ENCODE results near the gene PARP8.
"Not testable (repeated sequence)": the region's sequence is repeated elsewhere in the genome, so short reads cannot be mapped to it uniquely, and the experiment has no call there.

Gene PARP8

DNA sequence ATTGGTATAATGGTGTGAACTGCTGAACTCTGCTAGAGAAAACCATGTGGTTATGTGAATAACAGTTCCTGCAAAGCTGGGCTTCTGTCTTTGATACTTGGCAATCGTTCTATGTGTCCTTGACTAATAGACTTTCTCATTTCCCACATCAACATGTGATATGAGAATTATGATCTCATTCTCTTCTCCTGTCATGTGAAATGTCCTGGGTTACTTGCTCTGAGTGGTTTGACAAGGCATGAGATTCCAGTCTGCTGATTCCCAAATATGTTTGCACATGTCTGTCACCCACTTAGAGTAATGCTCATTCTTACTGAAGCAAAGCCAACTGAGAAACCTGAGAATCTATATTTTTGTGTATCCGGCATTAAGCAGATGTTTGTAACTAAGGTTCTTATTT lies 141.2 kb downstream of the PARP8 start:
- no peak overlapping the region for H3K27ac ChIP-seq
- TF ChIP-seq, protein P1, sequence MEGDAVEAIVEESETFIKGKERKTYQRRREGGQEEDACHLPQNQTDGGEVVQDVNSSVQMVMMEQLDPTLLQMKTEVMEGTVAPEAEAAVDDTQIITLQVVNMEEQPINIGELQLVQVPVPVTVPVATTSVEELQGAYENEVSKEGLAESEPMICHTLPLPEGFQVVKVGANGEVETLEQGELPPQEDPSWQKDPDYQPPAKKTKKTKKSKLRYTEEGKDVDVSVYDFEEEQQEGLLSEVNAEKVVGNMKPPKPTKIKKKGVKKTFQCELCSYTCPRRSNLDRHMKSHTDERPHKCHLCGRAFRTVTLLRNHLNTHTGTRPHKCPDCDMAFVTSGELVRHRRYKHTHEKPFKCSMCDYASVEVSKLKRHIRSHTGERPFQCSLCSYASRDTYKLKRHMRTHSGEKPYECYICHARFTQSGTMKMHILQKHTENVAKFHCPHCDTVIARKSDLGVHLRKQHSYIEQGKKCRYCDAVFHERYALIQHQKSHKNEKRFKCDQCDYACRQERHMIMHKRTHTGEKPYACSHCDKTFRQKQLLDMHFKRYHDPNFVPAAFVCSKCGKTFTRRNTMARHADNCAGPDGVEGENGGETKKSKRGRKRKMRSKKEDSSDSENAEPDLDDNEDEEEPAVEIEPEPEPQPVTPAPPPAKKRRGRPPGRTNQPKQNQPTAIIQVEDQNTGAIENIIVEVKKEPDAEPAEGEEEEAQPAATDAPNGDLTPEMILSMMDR (conservative IDR thresholded peaks at IDR 0.05): no peak
- no peak for TF ChIP-seq ZFX (IDR thresholded peaks at IDR 0.05)

DNA sequence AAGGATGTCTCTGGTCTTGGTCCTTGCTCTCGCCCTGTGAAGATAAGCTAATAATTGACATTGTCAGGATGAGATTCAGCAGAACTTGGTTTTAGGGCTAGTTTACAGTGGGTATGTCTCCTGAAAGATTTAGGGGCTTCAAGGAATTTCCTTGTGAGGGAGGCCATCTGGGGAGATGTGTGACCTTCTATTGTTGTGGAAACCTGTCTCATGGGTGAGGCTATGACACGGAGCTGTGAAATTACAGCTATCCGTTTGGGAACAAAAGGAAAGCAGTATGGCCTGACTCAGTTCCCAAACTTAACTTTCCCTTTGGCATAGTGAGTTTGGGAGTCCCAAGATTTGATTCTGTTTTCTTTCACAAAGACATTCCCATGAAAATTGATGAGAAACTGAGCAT lies 142.0 kb downstream of the PARP8 start:
- H3K27ac ChIP-seq: no peak overlapping the region
- no peak for TF ChIP-seq ZFX (IDR thresholded peaks at IDR 0.05)
- TF ChIP-seq, protein P1 (conservative IDR thresholded peaks at IDR 0.05): no peak

DNA sequence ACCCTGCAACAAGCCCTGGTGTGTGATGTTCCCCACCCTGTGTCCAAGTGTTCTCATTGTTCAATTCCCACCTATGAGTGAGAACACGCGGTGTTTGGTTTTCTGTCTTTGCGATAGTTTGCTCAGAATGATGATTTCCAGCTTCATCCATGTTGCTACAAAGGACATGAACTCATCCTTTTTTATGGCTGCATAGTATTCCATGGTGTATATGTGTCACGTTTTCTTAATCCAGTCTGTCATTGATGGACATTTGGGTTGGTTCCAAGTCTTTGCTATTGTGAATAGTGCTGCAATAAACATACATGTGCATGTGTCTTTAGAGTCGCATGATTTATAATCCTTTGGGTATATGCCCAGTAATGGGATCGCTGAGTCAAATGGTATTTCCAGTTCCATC lies 145.3 kb downstream of the PARP8 start:
- H3K27ac ChIP-seq: not testable (repeated sequence)

DNA sequence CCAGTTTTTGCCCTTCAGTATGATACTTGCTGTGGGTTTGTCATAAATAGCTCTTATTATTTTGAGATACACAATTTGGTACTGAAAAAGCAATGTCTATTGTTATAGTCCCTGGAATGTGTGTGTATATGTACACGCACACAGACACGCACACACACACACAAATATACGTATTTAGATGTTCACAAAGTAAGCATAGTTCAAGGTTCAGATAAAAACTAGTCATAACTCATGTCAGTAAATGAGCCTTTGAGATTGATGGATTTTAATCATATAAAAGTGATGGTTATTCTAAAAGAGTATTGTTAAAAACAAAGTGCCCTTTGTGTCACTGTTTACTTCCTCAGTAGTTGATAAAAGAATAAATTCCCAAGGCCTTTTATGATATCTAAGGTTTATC lies 147.3 kb downstream of the PARP8 start:
- TF ChIP-seq, protein P1 (conservative IDR thresholded peaks at IDR 0.05): no peak
- no peak for TF ChIP-seq ZFX (IDR thresholded peaks at IDR 0.05)
- no peak overlapping the region for H3K27ac ChIP-seq

DNA sequence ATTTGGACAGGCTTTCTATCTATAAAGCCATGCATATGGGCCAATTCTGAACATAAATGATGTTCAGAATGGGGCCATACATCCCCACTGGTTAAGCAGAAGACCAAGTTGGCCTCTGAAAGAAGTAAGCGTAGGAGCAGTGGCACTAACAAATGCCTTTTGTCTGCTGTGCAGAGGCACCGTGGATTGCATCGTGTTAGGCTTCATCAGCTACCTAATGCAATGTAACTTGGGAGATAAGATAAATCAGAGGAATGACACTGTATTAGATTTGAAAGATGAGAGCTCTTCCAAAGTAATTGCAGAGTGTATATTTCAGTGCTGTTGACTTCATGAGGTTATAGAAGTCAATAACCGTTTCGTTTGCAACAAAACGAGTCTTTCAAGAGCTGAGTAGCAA lies 148.1 kb downstream of the PARP8 start:
- H3K27ac ChIP-seq: no peak overlapping the region
- TF ChIP-seq ZFX (IDR thresholded peaks at IDR 0.05): no peak
- TF ChIP-seq, protein P1 (conservative IDR thresholded peaks at IDR 0.05): no peak

DNA sequence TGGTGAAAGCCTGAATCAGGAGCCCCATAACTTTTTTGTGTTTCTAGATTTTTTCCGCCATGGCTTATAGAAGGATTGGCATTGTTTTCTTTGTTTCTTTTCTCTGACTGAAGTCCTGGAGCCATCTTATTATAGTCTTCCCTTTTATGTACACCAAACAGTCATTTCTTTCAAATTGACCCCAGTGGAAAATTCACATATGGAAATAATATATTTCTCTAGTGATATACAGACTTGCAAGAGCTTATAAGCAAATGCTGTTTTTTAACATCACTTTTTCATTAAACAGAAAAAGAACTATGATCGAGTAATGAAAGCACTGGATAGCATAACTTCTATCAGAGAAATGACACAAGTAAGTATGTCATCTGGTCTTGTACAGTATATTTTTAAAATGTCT lies 155.6 kb downstream of the PARP8 start:
- TF ChIP-seq, protein P1 (conservative IDR thresholded peaks at IDR 0.05): no peak
- TF ChIP-seq ZFX (IDR thresholded peaks at IDR 0.05): no peak
- H3K27ac ChIP-seq: no peak overlapping the region

DNA sequence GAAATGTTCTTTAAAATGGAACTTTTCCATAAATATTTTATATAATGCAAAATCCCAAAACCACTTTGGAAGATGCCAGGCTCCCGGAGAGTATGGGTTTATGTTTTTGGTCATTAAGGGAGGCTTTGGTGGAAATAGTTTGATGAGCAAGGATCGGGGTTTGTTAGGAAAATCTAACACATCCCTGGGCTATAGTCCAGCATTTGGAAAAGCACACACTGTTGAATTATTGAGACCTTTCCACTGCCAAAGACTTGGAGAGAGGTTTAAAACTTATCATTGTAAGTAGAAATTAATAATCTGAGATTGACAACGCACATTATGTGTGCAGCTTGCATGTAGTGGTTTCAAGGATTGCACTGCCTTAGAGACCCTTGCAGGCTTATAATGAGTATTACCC lies 156.3 kb downstream of the PARP8 start:
- no peak overlapping the region for H3K27ac ChIP-seq
- TF ChIP-seq, protein P1 (conservative IDR thresholded peaks at IDR 0.05): no peak
- no peak for TF ChIP-seq ZFX (IDR thresholded peaks at IDR 0.05)

DNA sequence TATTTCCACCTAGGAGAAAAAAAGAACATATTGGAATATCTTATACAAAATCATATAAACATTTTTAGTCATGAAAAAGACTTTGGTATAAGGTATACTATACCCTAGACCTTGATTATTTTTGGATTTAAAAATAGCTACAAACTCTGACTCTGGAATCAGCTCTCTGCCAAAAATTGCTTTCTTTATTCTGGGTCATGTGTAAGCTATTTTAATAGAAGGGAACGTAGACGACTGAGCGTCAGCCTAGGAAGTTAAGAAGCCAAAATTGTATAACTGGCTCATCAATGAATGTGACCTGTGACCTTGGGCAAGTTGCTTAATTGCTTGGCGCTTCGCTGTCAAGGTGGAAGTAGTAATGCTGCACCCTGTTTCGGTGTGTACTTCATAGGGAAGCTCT lies 157.1 kb downstream of the PARP8 start:
- H3K27ac ChIP-seq: no peak overlapping the region
- TF ChIP-seq ZFX (IDR thresholded peaks at IDR 0.05): no peak

DNA sequence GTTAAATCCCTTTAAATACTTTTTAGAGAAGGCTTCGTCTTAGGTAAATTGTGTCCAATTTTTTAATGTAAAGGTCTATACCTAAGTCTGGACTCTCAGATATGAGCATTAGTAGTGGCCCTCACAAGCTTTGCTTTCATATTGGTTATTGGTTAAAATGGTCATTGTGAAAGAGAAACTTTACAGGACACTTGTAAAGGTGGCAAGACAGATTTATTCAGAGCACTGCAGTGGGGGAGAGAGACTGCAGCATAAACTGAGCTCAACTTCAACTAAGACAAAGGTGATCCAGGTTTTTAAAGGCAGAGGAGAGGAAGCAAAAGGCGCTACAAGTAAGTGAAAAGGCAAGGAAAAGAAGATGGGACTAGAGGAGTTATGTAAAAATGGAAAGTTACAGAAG lies 157.7 kb downstream of the PARP8 start:
- no peak overlapping the region for H3K27ac ChIP-seq

More for the DNA sequence above, 157.7 kb downstream of the PARP8 start:
- TF ChIP-seq ZFX (IDR thresholded peaks at IDR 0.05): no peak
- TF ChIP-seq, protein P1 (conservative IDR thresholded peaks at IDR 0.05): no peak

Data from C4-2B (cell line).